Measurements from ENCODE around the gene ST6GALNAC3.
"Not testable (repeated sequence)": the region's sequence is repeated elsewhere in the genome, so short reads cannot be mapped to it uniquely, and the experiment has no call there.

The ST6GALNAC3 gene

DNA sequence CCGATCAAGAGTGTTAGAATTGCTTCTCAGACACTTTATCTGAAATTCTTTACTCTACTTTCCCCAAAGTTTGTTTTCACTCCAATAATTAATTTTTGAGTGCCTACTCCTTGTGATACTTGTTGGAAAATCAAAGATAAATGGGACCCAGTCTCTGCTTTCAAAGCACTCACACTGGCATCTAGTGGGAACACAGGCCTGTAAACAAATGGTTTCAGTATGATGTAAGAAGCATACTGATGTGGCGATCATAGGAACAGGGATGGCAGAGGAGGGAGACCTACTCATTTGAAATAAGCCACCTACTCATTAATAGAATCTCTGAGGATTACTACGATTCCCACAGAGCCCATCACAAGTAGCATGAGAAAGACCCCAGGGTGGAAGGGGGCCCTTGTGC, 519.1 kb downstream of the ST6GALNAC3 start:
- no peak for DNase-seq

DNA sequence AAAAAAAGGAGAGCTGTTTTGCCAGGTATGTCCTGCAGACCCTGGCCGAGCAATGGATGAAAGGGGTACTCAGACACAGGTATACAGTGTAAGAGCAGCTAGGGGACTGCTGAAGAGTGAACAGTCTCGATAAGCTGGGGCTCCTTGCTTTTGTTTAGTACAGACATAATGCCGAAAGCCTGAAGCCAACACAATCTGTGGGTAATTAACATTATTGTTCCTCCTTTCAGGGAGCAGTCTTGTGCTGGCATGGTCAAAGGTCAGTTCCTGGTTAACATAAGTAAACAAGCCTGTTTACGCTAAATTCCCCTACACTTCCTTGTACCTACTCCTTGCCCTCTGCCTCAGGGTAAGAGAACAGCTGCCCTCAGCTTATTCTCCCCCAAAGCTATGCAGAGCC, 520.5 kb downstream of the ST6GALNAC3 start:
- no peak for DNase-seq

DNA sequence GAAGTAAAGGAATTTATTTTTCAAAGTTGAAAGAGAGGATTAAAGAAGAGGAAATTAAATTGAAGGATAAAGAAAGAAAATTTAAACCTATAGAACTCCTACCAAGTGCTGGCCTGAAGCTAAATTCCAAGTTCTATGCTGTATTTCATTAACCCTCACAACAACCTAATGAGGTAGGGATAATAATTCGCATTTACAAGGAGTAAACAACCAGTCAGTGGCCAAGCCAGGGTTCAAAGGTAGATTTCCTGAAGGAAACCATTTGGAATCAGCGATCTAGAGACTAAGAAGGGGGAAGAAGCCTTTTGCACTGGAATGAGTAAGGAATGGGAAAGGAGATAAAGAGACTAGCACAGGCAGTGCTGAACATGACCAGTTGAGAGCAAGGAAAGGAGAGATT, 526.9 kb downstream of the ST6GALNAC3 start:
- DNase-seq: no peak

DNA sequence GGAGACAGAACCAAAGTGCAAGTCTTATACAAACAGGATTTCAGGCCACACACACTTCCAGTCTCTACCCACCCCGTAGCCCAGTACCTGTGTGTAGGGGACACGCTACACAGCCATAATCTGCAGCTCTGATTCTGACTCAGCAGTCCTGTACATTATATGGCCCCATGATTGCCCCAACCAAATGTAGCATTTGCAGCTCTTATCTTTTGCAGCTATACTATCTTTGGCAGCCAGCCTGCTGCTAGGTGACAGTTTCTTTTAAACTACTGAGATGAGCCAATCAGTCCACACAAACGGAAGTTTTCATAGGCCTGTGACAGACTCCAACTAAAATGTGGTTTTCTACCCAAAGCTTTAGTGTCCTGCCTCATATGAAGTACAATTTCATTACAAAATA, 533.2 kb downstream of the ST6GALNAC3 start:
- no peak for DNase-seq

DNA sequence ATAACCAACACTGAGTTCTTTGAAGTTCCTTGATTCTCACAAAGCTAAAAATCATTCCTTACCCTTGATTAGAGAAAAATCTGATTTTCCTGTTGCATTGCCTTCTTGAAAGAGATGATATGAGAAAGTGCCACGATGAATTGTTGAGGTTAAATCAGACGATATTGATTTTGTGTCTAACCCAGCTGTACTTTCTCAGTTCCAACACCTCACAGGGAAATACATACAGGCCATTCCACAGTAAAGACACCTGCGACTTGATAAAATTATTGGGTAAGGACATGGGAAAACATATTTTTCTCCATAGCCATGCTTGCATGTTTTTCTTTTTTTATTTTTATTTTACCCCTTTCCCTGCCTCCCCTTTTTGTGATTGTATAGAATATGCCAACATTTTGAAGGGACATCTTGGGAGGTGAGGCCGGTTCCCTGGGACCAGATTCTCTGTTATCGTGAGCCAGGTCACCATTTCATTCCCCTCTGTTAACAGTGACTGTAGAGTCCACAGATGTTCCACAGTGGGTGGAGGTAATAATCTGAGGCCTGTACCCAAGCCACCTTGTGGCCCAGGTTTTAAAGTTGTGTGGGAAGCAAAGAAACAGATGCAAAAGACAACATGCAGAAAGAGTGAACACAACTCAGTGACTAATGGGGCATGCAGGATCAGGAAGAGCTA, 537.4 kb downstream of the ST6GALNAC3 start:
- no peak for DNase-seq

DNA sequence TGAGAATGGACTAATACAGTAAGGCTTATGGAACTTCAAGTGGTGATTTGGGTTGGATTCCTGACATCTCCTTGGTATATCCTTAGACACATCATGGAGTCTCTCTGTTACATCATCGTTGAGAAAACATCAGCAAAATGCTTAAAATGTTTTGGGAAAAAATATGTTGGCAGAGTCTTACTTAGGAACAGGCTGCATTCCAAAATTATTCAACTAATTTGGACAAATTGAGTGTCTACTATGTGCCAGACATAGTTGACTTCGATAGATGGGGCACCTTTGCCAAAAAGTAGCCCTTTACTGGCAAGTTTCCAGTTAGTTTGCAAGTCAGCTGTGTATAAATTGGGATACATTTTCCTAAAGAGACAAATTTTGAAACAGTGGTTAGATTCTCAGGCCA, 539.3 kb downstream of the ST6GALNAC3 start:
- DNase-seq: no peak

DNA sequence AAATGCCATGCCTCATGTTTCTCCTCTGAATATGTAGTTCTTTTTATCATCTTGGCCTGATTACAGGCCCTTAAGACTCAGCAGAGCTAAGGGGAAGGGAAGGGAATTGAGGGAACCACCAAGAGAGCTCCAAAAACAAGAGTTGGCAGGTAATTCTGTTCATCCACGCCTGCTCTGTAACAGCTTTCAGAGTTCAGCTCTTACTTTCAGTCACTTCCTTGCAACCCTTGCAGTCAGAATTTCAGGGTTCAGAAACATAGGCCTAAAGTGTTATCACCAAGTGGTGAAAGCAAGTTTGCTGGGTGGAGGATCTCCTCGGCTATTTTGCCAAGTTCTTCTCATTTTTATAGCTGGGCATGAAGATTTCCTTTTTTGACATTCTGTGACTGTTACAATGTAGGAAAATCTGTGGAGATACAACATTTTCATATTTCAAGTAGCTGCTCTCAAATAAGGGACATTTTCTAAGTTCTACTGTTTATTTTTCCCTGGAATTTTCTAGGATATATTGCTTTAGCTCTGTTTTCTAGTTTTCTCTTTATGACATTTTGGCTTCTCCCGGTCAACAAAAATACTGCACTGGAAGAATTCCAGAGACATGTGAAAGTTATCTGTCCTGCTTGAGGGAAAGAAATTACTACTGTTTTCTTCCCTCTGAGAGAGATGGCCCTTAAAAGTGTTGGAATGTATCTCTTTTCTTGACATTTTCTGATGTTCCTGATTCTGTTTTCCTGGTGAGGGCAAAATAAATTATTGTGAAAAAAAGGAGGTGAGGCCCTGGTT, 540.9 kb downstream of the ST6GALNAC3 start:
- DNase-seq: no peak

DNA sequence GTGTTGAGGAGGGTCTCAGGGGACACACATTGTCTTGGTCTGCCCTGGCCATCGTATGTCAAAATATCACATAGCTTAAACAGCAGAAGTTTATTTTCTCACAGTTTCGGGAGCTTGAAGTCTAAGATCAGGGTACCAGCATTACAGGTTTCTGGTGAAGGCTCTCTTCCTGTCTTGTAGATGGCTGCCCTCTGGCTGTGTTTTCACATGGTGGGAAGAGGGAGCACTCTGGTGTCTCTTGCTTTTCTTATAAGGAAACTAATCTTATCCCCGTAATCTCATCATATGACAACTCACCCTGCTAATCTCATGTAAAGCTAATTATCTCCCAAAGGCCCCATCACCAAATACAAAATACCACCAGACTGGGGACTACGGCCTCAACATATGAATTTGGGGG, 545.8 kb downstream of the ST6GALNAC3 start:
- no peak for DNase-seq

DNA sequence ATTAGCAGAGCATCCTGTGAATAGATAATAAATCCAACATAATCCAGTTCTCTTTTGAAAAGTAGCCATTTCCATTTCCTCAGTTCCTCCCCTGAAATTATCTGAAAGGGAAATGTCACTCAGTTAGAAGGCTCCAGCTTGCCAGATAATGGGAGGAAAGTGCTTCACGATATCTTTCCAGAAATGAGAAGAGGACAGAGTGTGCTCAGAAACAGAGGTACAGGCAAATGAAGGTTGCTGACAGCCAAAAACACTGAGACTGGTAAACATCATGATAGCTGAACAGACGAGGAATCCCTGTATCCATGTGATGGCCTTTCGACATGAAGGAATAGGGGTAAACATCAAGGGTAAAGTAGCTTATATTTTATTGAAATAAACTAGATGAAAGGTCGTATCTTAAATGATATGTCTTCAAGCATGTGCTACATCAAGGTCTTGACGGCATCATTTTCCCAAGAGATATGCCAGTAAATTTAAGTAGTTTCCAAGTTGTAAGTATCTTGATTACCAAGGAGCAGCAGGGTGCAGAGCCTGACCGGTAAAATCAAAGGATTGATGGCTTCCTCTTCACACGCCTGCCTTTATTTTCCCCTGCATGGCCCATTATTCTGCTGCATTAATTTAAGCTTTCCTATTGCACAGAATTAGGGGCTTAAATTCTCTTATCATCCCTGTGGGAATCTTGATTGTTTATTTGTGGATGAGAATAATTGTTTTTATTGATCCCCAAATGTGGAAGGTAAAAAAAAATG, 548.4 kb downstream of the ST6GALNAC3 start:
- no peak for DNase-seq

DNA sequence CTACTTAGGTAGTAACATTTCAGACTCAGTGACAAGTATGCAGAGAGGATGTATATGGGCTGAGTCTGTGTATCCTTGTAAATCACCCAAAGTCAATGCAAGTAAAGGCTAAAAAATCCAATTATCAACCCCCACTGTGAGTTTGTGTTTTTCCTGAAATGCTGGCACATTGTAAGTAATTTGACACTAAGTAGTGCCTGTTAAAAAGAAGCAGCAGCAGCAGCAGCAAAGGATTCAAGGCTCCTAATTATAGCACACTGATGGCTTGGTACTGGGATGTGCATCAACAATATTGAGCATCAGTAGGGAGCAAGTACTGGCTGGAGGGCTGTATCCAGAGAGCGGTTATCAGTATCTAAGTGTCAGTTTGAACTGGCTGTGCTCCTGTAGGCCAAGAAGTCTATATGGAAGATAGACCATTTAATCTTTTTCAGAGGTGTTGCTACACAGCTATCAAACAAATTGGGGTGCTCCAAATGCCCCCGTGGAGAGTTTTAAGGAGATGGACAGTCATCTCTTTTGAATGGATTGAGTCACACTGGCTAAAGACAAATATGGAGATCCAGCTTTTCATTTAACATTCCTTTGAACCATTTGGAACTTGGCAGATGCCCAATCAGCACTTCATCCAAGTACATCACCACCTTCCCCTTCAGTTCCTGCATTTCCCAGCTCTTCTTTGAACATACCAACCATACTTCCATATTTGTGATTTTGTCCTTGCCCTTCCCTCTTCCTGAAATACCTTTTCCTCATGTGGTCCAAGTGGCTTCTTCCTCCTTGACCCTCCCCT, 551.5 kb downstream of the ST6GALNAC3 start:
- no peak for DNase-seq

DNA sequence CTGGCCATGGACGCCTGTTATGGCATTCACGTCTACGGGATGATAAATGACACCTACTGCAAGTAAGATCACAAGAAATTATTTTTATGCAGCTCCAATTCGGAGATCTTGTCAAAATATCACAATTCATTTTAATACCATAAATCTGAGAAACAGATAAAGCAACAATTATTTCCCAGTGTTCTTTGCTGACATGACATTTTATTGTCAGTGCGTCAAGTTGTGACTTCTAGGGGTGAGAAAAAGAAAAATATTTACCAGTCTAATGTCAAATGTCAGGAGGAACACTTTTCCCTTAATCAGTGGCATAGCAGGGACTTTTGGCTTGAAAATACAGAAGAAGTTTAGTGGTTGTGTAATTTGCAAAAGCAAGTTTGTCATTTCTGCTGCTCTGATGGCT, 553.0 kb downstream of the ST6GALNAC3 start:
- no peak for DNase-seq

DNA sequence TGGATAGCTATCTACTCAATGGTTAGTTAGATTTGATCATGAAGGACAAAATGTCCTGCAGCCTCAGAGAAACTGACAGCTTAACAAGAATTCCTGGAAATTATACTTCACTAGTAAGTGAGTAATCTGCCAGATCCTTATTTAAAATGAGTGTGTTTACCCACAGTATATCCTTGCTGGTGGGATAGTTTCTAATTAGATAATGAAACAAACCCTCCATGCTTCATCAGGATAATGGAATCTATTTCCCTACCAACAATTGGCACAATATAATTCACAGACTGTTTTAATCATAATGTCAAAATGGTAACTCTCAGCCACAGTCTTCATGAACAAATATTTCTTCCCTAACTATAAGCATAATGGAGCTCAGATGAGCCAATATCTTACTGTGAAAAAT, 553.4 kb downstream of the ST6GALNAC3 start:
- no peak for DNase-seq

DNA sequence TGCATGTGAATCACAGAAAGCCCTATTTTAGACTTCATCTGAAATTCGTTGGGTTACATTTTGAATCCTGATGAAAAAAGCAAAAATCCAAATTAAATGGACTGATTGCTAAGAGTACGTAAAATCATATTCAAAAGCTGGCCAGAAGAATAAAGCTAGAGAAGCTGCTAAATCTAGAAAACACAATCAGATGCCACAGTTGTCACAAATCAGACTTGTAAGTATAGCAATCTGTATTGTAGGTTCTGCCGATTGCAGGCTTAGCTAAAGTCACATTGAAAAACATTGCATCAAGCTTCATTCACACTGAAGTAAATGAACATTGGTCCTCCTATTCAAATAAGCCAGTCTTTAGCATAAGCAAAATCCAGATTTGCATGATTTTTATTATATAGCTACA, 557.6 kb downstream of the ST6GALNAC3 start:
- DNase-seq: no peak

DNA sequence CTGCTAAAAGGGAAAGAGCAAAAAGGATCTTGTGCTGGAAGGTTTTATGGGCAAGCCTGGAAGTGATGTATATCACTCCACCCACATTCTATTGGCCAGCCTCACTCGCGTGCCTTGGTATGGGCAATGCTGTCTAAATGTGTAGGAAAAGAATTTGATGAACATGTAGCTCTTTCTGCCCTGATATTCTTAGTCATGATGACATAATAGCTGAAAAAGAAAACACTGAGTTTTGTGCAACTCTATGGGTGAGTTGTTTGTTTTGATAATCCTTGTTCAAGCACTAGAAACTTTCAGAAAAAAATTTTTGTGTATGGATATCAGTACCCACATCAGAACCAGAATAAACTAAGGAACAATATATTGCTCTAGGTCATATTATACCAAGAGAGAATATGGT, 561.2 kb downstream of the ST6GALNAC3 start:
- DNase-seq: no peak

DNA sequence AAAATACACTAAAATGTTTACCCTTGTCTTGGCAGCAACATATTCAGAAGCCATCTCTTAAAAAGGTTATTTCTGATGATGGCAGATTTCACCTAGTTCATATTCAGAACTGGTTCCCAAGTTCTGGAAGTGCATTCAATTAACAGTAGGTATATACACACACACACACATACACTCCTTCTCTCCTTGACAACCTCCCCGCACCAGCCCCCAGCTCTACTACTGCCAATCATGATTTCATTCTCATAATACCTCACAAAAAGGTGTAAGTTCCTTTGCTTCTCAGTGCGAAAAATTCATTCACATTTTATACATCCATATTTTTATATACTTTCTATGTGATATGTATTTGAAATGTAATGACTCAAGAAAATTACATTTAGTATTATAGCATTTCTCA, 564.6 kb downstream of the ST6GALNAC3 start:
- DNase-seq: no peak

DNA sequence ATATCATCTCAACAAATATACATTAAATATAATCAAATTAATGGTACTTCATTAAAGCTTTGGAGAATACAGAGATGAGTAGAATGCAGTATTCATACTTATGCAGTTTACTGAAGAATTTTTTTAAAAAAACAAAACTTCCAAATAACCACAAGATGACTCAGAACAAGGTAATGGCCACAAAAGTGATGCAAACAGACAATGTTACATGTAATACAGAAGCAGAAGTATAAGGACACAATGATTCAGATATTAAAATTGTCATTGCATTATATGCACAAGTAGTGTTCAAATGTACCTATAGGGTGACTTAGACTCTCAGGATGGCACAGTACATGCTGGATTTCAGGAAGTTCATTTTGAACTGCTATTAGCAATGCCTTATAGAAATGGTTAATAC, 565.5 kb downstream of the ST6GALNAC3 start:
- no peak for DNase-seq

DNA sequence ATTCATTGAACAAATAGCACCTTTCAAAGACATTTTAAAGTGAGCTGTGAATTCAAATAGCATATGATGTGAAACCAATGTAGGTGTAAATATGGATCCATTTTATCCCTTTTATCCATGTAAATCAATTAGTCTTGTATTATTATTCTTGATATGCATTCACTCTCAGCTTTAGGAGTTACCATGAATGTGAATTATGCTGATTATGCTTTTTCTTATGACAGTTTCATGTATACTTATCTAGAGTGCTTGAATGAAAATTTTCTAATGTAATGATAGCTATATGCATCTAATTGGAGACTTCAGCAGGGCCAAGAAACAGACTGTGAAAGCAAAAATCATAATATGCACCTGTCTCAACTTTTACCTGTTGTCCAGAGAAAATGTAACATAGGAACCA, 566.2 kb downstream of the ST6GALNAC3 start:
- no peak for DNase-seq

DNA sequence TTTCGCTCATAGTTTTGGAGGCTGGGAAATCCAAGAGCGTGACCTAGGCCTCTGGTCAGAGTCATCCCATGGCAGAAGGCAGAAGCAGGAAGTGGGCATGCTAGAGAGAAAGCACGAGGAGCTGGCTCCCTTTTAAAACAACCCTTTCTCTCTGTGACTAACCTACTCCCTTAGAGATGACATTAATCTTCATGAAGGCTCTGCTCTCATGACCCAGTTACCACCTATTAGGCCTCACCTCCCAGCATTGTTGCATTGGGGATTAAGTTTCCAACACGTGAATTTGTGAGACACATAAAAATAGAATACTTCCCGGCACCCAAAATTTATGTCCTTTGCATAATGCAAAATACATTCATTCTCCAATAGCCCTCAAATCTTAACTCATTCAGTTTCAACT, 569.6 kb downstream of the ST6GALNAC3 start:
- DNase-seq: no peak

DNA sequence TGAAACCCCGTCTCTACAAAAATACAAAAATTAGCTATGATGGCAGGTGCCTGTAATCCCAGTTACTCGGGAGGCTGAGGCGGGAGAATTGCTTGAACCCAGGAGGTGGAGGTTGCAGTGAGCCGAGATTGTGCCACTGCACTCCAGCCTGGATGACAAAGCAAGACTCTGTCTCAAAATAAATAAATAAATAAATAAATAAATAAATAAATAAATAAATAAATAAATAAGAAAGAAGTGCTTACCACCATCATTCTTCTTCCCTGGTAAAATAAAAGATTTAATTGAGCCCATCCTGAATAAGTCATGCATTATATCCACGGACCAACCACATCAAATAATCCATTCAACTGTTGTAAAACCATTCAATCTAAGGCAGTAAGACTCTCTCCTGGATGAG, 578.3 kb downstream of the ST6GALNAC3 start:
- not testable (repeated sequence) for DNase-seq

DNA sequence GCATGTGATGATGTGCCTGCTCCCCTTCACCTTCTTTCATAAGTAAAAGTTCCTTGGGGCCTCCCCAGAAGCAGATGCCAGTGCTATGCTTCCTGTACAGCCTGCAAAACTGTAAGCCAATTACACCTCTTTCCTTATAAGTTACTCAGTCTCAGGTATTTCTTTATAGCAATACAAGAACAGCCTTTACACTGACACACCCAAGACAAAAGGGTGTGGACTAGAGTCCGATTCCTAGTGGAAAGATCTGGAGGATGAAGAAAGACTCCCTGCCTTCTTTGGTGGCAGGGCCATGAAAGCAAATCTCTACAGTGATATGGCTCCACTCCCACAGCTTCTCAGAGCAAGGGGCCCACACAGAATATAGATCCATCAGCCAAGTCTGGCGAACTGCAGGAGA, 583.1 kb downstream of the ST6GALNAC3 start:
- no peak for DNase-seq

DNA sequence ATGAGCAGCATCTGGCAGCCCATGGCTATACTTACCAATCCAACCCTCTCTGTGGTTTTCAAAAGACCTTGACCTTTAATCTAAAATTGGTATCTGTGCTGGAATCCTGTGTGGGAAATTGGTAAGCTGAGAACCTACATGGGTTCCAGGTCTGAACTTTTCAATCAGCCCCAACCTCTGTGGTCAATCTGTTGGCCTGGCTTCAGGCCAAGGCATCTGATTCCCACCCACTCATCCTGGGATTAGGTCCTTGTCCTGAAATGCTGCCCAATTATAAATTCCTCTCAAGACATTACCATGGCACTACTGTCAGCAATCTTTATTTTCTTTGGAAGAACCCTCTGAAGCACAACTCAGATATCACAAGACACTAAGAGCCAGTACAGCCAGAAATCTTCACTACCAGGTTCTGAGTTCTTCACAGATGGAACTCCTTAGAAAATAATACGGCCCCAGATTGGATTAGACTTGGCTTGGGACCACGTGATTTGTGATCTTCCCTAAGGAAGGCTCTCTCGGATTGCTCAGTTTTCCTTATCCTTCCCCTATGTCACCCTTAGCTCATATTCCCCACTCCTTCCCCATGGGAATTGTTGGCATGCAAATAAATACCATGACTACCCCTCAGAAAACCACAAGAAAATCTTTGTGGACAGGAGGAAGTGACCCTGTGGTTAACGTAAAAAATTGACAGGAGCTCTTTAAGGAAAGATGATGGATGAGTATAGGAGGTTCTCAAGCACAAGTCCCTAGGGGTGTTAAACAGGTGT, 584.8 kb downstream of the ST6GALNAC3 start:
- no peak for DNase-seq

DNA sequence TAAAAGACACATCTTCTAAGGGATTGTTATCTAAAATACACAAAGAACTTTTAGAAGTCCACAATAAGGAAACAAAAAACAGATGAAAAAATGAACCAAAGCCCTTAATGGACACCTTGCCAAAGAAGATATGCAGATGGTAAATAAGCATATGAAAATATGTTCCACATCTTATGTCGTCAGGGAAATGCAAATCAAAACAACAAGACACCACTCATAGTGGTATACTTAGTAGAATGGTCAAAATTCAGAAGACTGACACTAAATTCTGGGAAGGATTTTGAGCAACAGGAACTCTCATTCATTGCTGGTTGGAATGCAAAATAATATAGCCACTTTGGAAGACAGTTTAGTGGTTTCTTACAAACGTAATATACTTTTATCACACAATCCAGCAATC, 587.0 kb downstream of the ST6GALNAC3 start:
- DNase-seq: no peak

Data from effector CD4-positive, alpha-beta T cell (primary cell).